Spleen (tissue), 11 donors: Measurements from ENCODE around the gene PRKCE. TPM values are rescaled to one million over a fixed set of nuclear protein-coding genes. Genes with fewer than 3 reads are reported as not detected.

Experiments used
- DNase-seq: peaks from one replicate; pipeline ENCODE4 v3.0.0-alpha.2; 2020
- H3K27ac ChIP-seq, 8 donors: fragments of 200-600 bp; sonication (generic) in 7 of 8; 1 replicate in 4 of 8; 2 replicates in 4 of 8; pipeline versions ENCODE4 v1.5.0 to v1.8.0; 2016 to 2021; ENCODE audit warnings: inconsistent platforms in 4 of 8, mild to moderate bottlenecking in 4 of 8, moderate library complexity in 1 of 8
- H3K27me3 ChIP-seq, 7 donors: fragments of 200-600 bp; sonication (generic) in 6 of 7; replicated peaks in 1 of 7; 1 replicate in 4 of 7; 2 replicates in 3 of 7; pipeline versions ENCODE4 v1.5.0 to v1.8.0; 2016 to 2021; ENCODE audit warnings: inconsistent platforms in 3 of 7, mild to moderate bottlenecking in 1 of 7
- H3K36me3 ChIP-seq, 6 donors: fragments of 200-600 bp; sonication (generic) in 5 of 6; 1 replicate in 4 of 6; 2 replicates in 2 of 6; pipeline versions ENCODE4 v1.5.0 to v1.8.0; 2016 to 2021; ENCODE audit warnings: inconsistent platforms in 2 of 6
- H3K4me1 ChIP-seq, 6 donors: fragments of 200-600 bp; sonication (generic) in 5 of 6; 1 replicate in 3 of 6; 2 replicates in 3 of 6; pipeline versions ENCODE4 v1.5.0 to v1.8.0; 2016 to 2021; ENCODE audit warnings: inconsistent platforms in 3 of 6
- H3K4me3 ChIP-seq, 8 donors: fragments of 200-600 bp; sonication (generic) in 7 of 8; 1 replicate in 4 of 8; 2 replicates in 4 of 8; pipeline versions ENCODE4 v1.5.0 to v1.8.0; 2016 to 2021; ENCODE audit warnings: inconsistent platforms in 4 of 8, mild to moderate bottlenecking in 4 of 8, moderate library complexity in 2 of 8
- H3K9me3 ChIP-seq, 8 donors: fragments of 200-600 bp; sonication (generic) in 7 of 8; 1 replicate in 4 of 8; 2 replicates in 4 of 8; pipeline versions ENCODE4 v1.5.0 to v1.8.0; 2016 to 2021; ENCODE audit warnings: inconsistent platforms in 4 of 8
- CTCF ChIP-seq, 11 experiments: fragments of 200-600 bp in 7 of 11; fragments of 450-650 bp in 4 of 11; sonication (generic) in 4 of 11; IDR thresholded peaks in 8 of 11; conservative IDR thresholded peaks in 3 of 11; 1 replicate in 7 of 11; 2 replicates in 4 of 11; pipeline versions ENCODE4 v1.4.0 to v1.8.0; 2016 to 2021; ENCODE audit warnings: antibody characterized with exemption in 11 of 11, inconsistent platforms in 4 of 11, mild to moderate bottlenecking in 1 of 11
- POLR2A ChIP-seq, 3 donors: fragments of 450-650 bp; IDR thresholded peaks; one replicate each; pipeline ENCODE4 v1.5.1; 2017; ENCODE audit warnings: antibody characterized with exemption in 3 of 3, mild to moderate bottlenecking in 1 of 3
- POLR2AphosphoS5 ChIP-seq, 3 donors: sonication (generic); formaldehyde crosslinking; IDR thresholded peaks; one replicate each; pipeline ENCODE4 v1.5.1; 2017; ENCODE audit warnings: antibody characterized with exemption in 3 of 3
- WGBS, 5 donors: extraction: QIAGEN DNeasy Blood & Tissue Kit in 3 of 5; methylation state at CpG; one replicate each; pipeline versions ENCODE4 v1.1.5 to v1.1.7; 2013 to 2018; 5-methylcytosine and 5-hydroxymethylcytosine counted together
- intact Hi-C: fragments of 100-400 bp; cut with DNase I; formaldehyde crosslinking; loops from one replicate; pipeline ENCODE4 v1.15.0; 2023; ENCODE audit warnings: low total_unique reads
- polyA plus RNA-seq, 3 donors: library from polyadenylated mRNA; stranded (reverse); fragments of 200-250 nt; gene quantifications; one replicate each; pipeline ENCODE4 v1.2.1, GENCODE V29; 2013
- total RNA-seq, 7 donors: library from RNA; depleted of rRNA in 3 of 7; stranded (reverse); fragments of >200 nt in 3 of 7; fragmentation: NEBNext Ultra II Directional in 4 of 7; extraction: Animal tissue kit (Norgen Biotek cat#: 25700) in 4 of 7; gene quantifications; one replicate each; pipeline versions ENCODE4 v1.1.0 to v1.2.1, GENCODE V29; 2016 to 2021
- donor health status: healthy with polysubstance abuse.
- donor health status: DM: no; HTN: no; CAD: no; lungs with moderate emphysema.
- donor health status: DM: no; HTN: no; CAD: no.
- donor health status: Bipolar disorder and iron deficiency.
- donor health status: healthy.
- donor health status: DM: no; HTN: no; CAD: no.
- donor health status: DM: yes; HTN: yes; CAD: no.

The PRKCE gene
- total and polyA plus RNA-seq, 10 donors, result 2.5 to 43.6 (median 18.8) TPM

GRCh38 chr2:45904267-45904945, 252.9 kb downstream of the PRKCE start:
- WGBS, 5 donors, result 77 to 91% (median 87%) methylated on average over 15 of the region's 15 CpGs
- Histone ChIP-seq H3K27me3 (no peaks in the 10 kb centered on the region), H3K4me3 (no peak overlapping the region), H3K9me3 (no peaks in the 10 kb centered on the region), H3K27ac (no peak overlapping the region), H3K4me1 (peaks cover 0 to 10% (median 2%) of the 10 kb centered on the region in 6 donors), H3K36me3 (no peaks in the 10 kb centered on the region)
- TF ChIP-seq POLR2AphosphoS5 (IDR thresholded peaks at IDR 0.05), result no peak
- no peak for TF ChIP-seq CTCF (IDR thresholded peaks at IDR 0.05 in 8 of 11, conservative IDR thresholded peaks at IDR 0.05 in 3 of 11)
- no peak for TF ChIP-seq POLR2A (IDR thresholded peaks at IDR 0.05)
- DNase-seq, result no peak
- intact Hi-C loops, result no loop called here

GRCh38 chr2:45904946-45905631, 253.6 kb downstream of the PRKCE start:
- WGBS, 5 donors, result 92 to 95% (median 93%) methylated on average over 6 to 8 of the region's 8 CpGs
- intact Hi-C loops, result no loop called here
- H3K9me3 ChIP-seq, result no peaks in the 10 kb centered on the region

GRCh38 chr2:45905632-45905958, 254.1 kb downstream of the PRKCE start:
- no peak for DNase-seq
- intact Hi-C loops, result no loop called here
- 77 to 86% (median 82%) methylated on average over 5 of the region's 5 CpGs for WGBS, 5 donors
- H3K36me3 ChIP-seq, result no peaks in the 10 kb centered on the region
- H3K4me1 ChIP-seq, result peaks cover 3 to 21% (median 10%) of the 10 kb centered on the region in 6 donors
- H3K27ac ChIP-seq, result no peak overlapping the region
- H3K9me3 ChIP-seq, result no peaks in the 10 kb centered on the region
- no peaks in the 10 kb centered on the region for H3K27me3 ChIP-seq
- TF ChIP-seq POLR2AphosphoS5 (IDR thresholded peaks at IDR 0.05) (no peak), POLR2A (IDR thresholded peaks at IDR 0.05) (no peak), CTCF (IDR thresholded peaks at IDR 0.05 in 8 of 11, conservative IDR thresholded peaks at IDR 0.05 in 3 of 11) (no peak)
- no peak overlapping the region for H3K4me3 ChIP-seq

More at GRCh38 chr2:45904946-45905631, 253.6 kb downstream of the PRKCE start:
- TF ChIP-seq POLR2AphosphoS5 (IDR thresholded peaks at IDR 0.05), result no peak
- no peak for TF ChIP-seq POLR2A (IDR thresholded peaks at IDR 0.05)
- no peak for TF ChIP-seq CTCF (IDR thresholded peaks at IDR 0.05 in 8 of 11, conservative IDR thresholded peaks at IDR 0.05 in 3 of 11)
- H3K27me3 ChIP-seq, result no peaks in the 10 kb centered on the region
- peaks cover 1 to 16% (median 8%) of the 10 kb centered on the region in 6 donors for H3K4me1 ChIP-seq
- no peak for DNase-seq
- H3K4me3 ChIP-seq, result no peak overlapping the region
- H3K36me3 ChIP-seq, result no peaks in the 10 kb centered on the region
- H3K27ac ChIP-seq, result no peak overlapping the region

- TF ChIP-seq POLR2A (IDR thresholded peaks at IDR 0.05), result no peak
- no peak for TF ChIP-seq POLR2AphosphoS5 (IDR thresholded peaks at IDR 0.05)
- TF ChIP-seq CTCF (IDR thresholded peaks at IDR 0.05 in 8 of 11, conservative IDR thresholded peaks at IDR 0.05 in 3 of 11), result no peak
- intact Hi-C loops, result no loop called here
- Histone ChIP-seq H3K9me3 (no peaks in the 10 kb centered on the region), H3K4me1 (peaks cover 3 to 31% (median 11%) of the 10 kb centered on the region in 6 donors), H3K36me3 (no peaks in the 10 kb centered on the region), H3K27me3 (no peaks in the 10 kb centered on the region), H3K27ac (no peak overlapping the region), H3K4me3 (no peak overlapping the region)
- WGBS, 5 donors, result 87 to 99% (median 92%) methylated on average over 7 to 9 of the region's 9 CpGs
- DNase-seq, result no peak
Measured at GRCh38 chr2:45907592-45907991, 256.1 kb downstream of the PRKCE start.
